ENCODE data around the gene KCNJ11.

The KCNJ11 gene

DNA sequence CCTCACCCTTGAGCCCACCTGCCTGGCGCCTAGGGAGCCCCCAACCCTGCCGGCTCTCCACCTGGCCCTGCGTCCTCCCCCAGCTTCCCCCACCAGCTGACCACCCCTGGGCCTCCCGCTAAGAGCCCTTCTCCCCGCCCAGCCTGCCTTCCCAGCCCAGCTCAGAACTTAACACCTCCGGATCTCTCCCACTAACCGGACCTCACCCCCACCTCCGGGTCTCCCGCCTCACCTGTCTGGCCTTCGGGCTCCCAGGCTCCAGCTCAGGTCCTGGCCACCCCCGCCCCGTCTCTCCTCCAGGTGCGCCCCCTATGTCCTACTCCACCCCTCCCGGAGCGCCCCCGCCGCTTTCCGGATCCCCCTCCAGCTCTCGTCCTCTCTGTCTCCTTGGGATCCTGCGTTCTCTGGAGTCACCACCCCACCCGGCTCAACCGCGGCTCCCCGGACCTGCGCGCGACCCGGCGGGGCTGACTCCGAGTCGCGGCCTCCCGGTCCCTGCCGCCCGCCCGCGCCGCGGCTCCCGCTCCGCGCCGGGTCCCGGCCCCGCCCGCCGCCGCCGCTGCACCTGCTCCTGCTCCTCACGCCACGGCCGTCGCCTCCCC, at the start of gene KCNJ11:
Gene KCNJ11, minus strand, starts transcription at position 51 of the 602 bp plus-strand sequence. CDS start 568 bp downstream, outside the sequence.
- no peak for DNase-seq (ENCODE audit: low spot score)
- H3K27ac ChIP-seq: no peak within 1 kb of the TSS
- TF ChIP-seq, protein P1, sequence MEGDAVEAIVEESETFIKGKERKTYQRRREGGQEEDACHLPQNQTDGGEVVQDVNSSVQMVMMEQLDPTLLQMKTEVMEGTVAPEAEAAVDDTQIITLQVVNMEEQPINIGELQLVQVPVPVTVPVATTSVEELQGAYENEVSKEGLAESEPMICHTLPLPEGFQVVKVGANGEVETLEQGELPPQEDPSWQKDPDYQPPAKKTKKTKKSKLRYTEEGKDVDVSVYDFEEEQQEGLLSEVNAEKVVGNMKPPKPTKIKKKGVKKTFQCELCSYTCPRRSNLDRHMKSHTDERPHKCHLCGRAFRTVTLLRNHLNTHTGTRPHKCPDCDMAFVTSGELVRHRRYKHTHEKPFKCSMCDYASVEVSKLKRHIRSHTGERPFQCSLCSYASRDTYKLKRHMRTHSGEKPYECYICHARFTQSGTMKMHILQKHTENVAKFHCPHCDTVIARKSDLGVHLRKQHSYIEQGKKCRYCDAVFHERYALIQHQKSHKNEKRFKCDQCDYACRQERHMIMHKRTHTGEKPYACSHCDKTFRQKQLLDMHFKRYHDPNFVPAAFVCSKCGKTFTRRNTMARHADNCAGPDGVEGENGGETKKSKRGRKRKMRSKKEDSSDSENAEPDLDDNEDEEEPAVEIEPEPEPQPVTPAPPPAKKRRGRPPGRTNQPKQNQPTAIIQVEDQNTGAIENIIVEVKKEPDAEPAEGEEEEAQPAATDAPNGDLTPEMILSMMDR (conservative IDR thresholded peaks at IDR 0.05; ENCODE audit: low read depth): no peak
- CTCF ChIA-PET: interaction anchor here (0.5 to 2.1 kb wide), 8 partner anchors 11 to 139 kb away, joined by 3 to 9 read pairs (median 4); no protein-coding TSS in a partner anchor
- POLR2A ChIA-PET (ENCODE audit: low non-redundant PET): no interaction called here

DNA sequence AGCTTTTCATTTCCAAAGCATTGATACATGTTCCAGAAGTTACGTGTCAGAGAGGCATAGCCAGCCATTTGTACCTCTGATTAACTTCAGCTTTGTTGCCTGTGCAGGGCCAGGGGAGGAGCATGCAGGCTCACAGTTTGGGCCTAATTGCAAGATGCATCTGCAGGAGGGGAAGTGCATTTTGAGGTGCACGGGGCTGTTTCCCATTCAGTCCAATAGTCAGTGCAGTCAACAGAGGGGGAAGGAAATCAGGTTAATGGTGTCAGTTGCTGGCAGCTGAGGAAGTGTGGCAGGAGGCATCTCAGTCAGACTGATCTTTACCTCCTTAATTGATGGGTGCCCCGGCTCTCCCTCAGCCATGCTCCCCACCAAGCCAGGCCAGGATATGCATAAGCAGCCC, 48.9 kb upstream of the KCNJ11 start:
- no peak for DNase-seq (ENCODE audit: low spot score)
- TF ChIP-seq, protein P1 (conservative IDR thresholded peaks at IDR 0.05; ENCODE audit: low read depth): no peak
- no peak overlapping the region for H3K27ac ChIP-seq
- POLR2A ChIA-PET (ENCODE audit: low non-redundant PET): no interaction called here
- CTCF ChIA-PET: interaction anchor here (0.9 kb wide), 1 partner anchor 54 kb away, joined by 5 read pairs; no protein-coding TSS in a partner anchor

DNA sequence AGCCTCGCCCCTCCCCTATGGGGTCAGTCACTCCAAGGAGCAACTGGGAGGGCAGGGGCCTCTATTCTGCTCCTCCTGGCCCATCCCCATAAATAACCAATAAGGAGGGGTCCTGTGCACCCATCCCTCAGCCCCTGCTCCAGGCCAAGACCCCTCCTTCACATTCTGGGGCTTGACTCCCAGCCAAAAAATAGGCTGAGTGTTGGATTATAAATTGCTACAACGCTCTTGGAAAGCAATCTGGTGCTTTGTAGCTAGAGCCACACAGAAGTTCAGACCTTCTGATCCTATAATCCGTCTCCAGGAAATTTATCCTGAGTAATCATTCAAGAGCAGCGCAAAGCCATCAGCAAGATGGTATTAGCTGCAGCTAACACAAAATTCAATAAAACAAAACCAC, 45.6 kb upstream of the KCNJ11 start:
- ChIA-PET CTCF (interaction anchor here (0.6 kb wide), 1 partner anchor 138 kb away, joined by 3 read pairs; no protein-coding TSS in a partner anchor), POLR2A (ENCODE audit: low non-redundant PET) (no interaction called here)
- no peak overlapping the region for H3K27ac ChIP-seq
- TF ChIP-seq, protein P1 (conservative IDR thresholded peaks at IDR 0.05; ENCODE audit: low read depth): no peak
- no peak for DNase-seq (ENCODE audit: low spot score)

DNA sequence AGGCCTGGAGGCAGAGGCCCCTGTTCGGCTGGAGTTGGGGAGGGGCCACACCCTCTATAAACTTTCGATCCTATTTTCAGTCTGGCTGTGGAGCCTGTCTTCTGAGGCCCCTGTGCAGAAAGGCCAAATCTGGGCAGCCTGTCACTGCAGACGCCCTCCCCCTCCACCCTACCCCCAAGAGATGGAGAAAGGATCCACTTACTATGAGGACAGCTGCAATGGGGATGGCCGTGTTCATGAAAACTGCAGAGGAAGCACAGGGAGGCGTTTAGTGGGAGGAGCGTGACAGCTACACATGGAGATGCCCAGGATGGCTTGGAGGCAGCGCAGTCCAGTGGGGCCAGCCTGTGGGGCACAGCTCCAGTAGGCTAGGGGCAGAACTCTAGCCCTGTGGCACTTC, 43.5 kb upstream of the KCNJ11 start:
- ChIA-PET POLR2A (ENCODE audit: low non-redundant PET) (no interaction called here), CTCF (interaction anchor here (1.1 kb wide), 1 partner anchor 31 kb away, joined by 3 read pairs; no protein-coding TSS in a partner anchor)
- no peak overlapping the region for H3K27ac ChIP-seq
- TF ChIP-seq, protein P1 (conservative IDR thresholded peaks at IDR 0.05; ENCODE audit: low read depth): no peak
- no peak for DNase-seq (ENCODE audit: low spot score)

DNA sequence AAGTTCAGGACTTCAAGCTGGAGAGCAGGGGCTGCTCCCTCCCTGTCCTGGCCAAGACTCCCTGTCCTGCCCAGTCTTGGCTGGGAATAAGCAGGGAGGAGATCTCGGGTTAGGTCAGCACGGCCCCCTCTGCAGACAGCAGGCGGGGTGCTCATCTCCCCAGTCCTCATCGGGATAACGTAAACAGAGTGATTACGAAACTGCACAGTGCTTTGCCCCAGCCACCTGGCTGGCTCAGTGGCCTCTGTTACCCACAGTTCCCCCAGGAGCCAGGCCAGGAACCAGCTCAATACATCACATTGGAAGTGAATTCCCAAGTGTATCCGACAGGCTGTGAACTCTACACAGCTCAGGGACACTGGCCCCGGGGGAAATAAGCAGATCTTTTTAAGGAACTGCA, 42.7 kb upstream of the KCNJ11 start:
- ChIA-PET POLR2A (ENCODE audit: low non-redundant PET) (no interaction called here), CTCF (interaction anchor here (1.1 kb wide), 1 partner anchor 32 kb away, joined by 3 read pairs; no protein-coding TSS in a partner anchor)
- TF ChIP-seq, protein P1 (conservative IDR thresholded peaks at IDR 0.05; ENCODE audit: low read depth): no peak
- DNase-seq (ENCODE audit: low spot score): no peak
- H3K27ac ChIP-seq: no peak overlapping the region

DNA sequence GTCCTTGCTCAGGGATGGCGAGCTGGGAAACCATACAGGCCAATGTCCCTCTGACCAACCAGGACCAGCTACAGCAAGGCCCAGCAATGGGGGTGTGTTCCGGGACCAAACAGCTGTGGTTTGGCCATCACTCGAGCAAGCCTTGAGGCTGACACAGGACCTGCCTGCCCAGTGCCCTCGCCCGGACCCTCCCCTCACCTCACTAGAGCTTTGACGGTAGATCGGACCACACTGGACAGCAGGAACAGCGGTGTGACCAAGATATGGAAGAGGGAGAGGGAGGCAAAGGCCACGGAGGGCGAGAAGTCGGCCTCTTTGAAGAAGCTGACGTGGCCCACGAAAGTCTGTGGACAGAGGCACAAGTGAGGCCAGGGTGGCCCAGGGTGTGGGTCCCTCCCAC, 42.2 kb upstream of the KCNJ11 start:
- TF ChIP-seq, protein P1 (conservative IDR thresholded peaks at IDR 0.05; ENCODE audit: low read depth): no peak
- no peak for DNase-seq (ENCODE audit: low spot score)
- CTCF ChIA-PET: no interaction called here
- POLR2A ChIA-PET (ENCODE audit: low non-redundant PET): no interaction called here
- no peak overlapping the region for H3K27ac ChIP-seq
